PFSK-1 (cell line): ENCODE data around the gene ANKRD40.

ENCODE experiments used
- FOXP2 ChIP-seq: optimal IDR thresholded peaks from 2 replicates; pipeline ENCODE3; 2011; ENCODE audit warnings: borderline replicate concordance, control low read depth, inconsistent platforms; ENCODE audit not compliant: insufficient read depth; ENCODE audit errors: extremely low read length, extremely low read depth
- POLR2AphosphoS5 ChIP-seq: IDR thresholded peaks from 2 replicates; pipeline ENCODE4 v1.6.1; 2012; ENCODE audit warnings: low read depth, mild to moderate bottlenecking, control low read depth, low read length, moderate library complexity
- SIN3A ChIP-seq: IDR thresholded peaks from 2 replicates; pipeline ENCODE4 v1.6.1; 2012; ENCODE audit warnings: mild to moderate bottlenecking, low read length, moderate library complexity, borderline replicate concordance; ENCODE audit not compliant: insufficient read depth
- TAF1 ChIP-seq: IDR thresholded peaks from 2 replicates; pipeline ENCODE4 v1.6.1; 2012; ENCODE audit warnings: low read length, control low read depth, borderline replicate concordance; ENCODE audit not compliant: insufficient read depth
- TF ChIP-seq, protein P1 (sequence below), 2 experiments: IDR thresholded peaks; 2 replicates each; pipeline versions ENCODE4 v1.6.1 to v1.8.0; 2011 to 2012; ENCODE audit warnings: low read depth in 2 of 2, low read length in 2 of 2, control low read depth in 1 of 2, inconsistent platforms in 1 of 2, mild to moderate bottlenecking in 1 of 2, moderate library complexity in 1 of 2; ENCODE audit not compliant: insufficient read depth in 1 of 2

ANKRD40 gene

DNA sequence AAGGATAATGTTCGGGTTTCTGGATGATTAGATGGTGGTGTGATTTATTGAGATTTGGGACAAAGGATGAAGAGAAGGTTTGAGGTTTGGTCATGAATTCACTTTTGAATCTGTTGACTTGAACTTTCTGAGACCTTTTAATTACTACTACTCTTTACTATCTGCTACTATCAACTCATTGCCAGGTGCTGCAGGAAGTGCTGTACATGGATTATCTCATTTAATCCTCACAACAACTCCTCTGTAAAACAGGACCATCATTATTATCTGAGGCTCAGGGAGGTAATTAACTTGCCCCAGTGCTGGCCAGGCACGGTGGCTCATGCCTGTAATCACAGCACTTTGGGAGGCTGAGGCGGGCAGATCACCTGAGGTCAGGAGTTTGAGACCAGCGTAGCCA is 2.9 kb upstream of the ANKRD40 start:
- TF ChIP-seq POLR2AphosphoS5 (no peak), TAF1 (no peak), SIN3A (no peak), FOXP2 (no peak)
- TF ChIP-seq, protein P1, sequence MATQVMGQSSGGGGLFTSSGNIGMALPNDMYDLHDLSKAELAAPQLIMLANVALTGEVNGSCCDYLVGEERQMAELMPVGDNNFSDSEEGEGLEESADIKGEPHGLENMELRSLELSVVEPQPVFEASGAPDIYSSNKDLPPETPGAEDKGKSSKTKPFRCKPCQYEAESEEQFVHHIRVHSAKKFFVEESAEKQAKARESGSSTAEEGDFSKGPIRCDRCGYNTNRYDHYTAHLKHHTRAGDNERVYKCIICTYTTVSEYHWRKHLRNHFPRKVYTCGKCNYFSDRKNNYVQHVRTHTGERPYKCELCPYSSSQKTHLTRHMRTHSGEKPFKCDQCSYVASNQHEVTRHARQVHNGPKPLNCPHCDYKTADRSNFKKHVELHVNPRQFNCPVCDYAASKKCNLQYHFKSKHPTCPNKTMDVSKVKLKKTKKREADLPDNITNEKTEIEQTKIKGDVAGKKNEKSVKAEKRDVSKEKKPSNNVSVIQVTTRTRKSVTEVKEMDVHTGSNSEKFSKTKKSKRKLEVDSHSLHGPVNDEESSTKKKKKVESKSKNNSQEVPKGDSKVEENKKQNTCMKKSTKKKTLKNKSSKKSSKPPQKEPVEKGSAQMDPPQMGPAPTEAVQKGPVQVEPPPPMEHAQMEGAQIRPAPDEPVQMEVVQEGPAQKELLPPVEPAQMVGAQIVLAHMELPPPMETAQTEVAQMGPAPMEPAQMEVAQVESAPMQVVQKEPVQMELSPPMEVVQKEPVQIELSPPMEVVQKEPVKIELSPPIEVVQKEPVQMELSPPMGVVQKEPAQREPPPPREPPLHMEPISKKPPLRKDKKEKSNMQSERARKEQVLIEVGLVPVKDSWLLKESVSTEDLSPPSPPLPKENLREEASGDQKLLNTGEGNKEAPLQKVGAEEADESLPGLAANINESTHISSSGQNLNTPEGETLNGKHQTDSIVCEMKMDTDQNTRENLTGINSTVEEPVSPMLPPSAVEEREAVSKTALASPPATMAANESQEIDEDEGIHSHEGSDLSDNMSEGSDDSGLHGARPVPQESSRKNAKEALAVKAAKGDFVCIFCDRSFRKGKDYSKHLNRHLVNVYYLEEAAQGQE (IDR thresholded peaks at IDR 0.05; ENCODE audit: insufficient read depth in 1 of 2, low read depth in 2 of 2, low read length in 2 of 2) = no peak

DNA sequence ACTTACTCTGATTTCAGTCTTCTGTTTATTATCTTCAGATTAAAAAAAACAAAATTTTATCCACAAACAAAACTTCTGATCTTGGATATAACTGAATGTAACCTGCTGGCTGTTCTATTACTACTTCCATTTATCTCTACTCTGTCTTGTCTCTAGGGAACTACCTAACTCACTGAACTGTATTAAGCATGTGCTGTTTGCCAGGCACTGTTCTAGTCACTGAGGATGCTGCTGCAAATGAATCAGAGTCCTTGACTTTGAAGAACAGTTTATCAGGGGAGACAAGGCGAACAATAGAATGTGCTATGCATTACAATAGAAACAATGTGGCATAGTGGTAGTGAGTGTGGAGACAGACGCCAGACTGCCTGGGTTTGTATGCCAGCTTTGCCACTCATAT is 2.3 kb upstream of the ANKRD40 start:
- TF ChIP-seq FOXP2 (no peak), TAF1 (no peak), SIN3A (no peak), POLR2AphosphoS5 (no peak)
- TF ChIP-seq, protein P1 (IDR thresholded peaks at IDR 0.05; ENCODE audit: insufficient read depth in 1 of 2, low read depth in 2 of 2, low read length in 2 of 2) = no peak

DNA sequence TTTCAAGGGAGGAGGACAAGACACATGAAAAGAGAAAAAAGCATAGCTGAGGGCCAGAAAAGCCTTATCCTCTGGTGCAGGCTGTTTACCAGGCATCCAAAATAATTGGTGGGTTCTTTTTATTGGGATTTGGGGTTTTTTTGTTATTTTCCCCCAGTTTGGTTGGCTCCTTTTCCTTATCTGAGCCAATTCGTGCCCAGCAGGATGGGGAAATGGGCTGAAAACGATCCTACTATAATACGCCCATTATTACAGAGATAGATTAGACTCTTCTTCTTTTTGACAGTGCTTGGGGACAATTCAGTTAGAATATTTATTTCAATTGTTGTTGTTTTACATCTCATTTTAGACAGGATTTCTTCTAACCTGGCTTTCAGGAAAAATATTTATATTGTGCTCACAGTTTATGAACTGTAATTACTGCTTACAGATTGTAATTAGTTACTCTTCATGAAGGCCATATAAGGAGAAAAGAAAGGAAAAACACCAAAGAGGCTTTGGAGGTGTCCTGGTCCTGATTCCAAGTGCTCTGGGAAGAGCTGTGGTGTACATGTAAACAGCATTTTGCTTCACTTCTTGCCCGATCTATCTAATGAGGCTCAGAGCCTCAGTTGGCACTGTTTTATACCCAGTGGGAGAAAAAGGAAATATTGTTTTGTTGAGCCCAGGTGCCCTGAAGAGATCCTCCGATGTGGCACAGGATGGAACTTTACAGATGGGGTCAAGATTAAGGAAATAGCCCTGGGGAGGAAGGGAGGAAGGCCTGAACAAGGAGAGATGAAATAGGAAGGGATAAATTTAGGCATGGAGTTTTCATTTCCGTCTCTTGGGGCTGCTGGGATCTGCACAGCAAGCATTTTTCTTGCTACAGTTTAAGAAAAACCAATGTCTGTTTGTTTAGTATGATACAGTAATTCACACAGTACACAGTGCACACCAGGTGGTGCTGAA is 611 bp upstream of the ANKRD40 start:
- TF ChIP-seq, protein P1 (IDR thresholded peaks at IDR 0.05; ENCODE audit: insufficient read depth in 1 of 2, low read depth in 2 of 2, low read length in 2 of 2) = no peak
- no peak for TF ChIP-seq TAF1
- no peak for TF ChIP-seq FOXP2
- no peak for TF ChIP-seq POLR2AphosphoS5
- no peak for TF ChIP-seq SIN3A

DNA sequence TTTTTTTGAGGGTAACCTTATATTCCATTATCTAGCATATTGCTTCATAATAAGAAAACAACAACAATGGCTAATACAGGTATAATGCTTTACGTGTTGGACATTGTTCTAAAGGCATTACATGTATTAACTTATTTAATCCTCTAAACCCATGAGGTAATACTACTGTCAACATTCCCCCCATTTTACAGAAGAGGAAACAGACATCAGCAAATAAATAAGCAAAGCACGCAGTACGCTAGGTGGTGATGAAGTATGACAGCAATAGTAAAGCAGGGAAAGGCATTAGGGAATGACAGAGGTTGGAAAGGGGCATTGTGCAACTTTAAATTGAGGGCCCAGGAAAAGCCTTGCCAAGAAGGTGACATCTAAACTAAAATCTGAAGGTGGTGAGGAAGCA is 4.6 kb downstream of the ANKRD40 start:
- no peak for TF ChIP-seq TAF1
- TF ChIP-seq FOXP2 = no peak

DNA sequence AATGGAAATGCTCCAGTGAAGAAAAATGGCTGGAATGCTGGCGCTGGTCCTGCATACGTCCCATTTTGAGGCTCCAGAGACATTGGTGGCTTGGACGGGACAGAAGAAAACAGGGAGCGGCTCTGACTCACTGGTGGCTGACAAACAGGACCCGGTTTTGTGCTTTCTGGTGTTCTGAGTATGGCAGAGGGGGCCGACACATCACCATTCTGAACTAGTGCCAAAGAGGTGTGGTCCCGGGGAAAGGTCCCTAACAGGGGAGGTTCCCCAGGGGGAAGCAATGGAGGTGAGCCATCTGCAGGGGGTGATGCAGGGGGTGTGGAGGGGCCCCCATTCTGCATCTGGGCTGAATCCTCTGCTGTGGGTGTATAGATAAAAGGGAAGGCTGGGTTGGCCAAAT is 8.3 kb downstream of the ANKRD40 start:
- TF ChIP-seq FOXP2 (no peak), TAF1 (no peak), POLR2AphosphoS5 (no peak), SIN3A (no peak)
- TF ChIP-seq, protein P1 (IDR thresholded peaks at IDR 0.05; ENCODE audit: insufficient read depth in 1 of 2, low read depth in 2 of 2, low read length in 2 of 2) = no peak
